CD4-positive, alpha-beta T cell treated with Interleukin-4 for 4 hours (primary cell): Measurements from ENCODE around the gene AP5B1.
"Not testable (repeated sequence)": the region's sequence is repeated elsewhere in the genome, so short reads cannot be mapped to it uniquely, and the experiment has no call there.

ENCODE experiments used
- DNase-seq: peaks from one replicate; pipeline ENCODE4 v3.0.0-alpha.2; 2020

AP5B1 gene

GRCh38 chr11:65762816-65763215 lies 18.0 kb downstream of the AP5B1 start:
- DNase-seq, result not testable (repeated sequence)

GRCh38 chr11:65762169-65762568 lies 18.6 kb downstream of the AP5B1 start:
- not testable (repeated sequence) for DNase-seq

- no peak for DNase-seq
These were observed 35.7 kb downstream of the AP5B1 start for GRCh38 chr11:65745049-65745448.

GRCh38 chr11:65744699-65745042 lies 36.1 kb downstream of the AP5B1 start:
- DNase-seq, result no peak

- no peak for DNase-seq
These were observed 36.6 kb downstream of the AP5B1 start for GRCh38 chr11:65744026-65744698.

GRCh38 chr11:65743681-65744025 lies 37.1 kb downstream of the AP5B1 start:
- no peak for DNase-seq

- DNase-seq, result no peak
These were observed 38.4 kb downstream of the AP5B1 start for GRCh38 chr11:65742353-65742752.

GRCh38 chr11:65741185-65741584 lies 39.6 kb downstream of the AP5B1 start:
- DNase-seq, result no peak

- DNase-seq, result no peak
These were observed 41.8 kb downstream of the AP5B1 start for GRCh38 chr11:65739022-65739421.

- DNase-seq, result no peak
These were observed 44.0 kb downstream of the AP5B1 start for GRCh38 chr11:65736810-65737209.

GRCh38 chr11:65735111-65735510 lies 45.7 kb downstream of the AP5B1 start:
- DNase-seq, result not testable (repeated sequence)

- no peak for DNase-seq
These were observed 50.3 kb downstream of the AP5B1 start for GRCh38 chr11:65730461-65730860.

GRCh38 chr11:65727865-65728264 lies 52.9 kb downstream of the AP5B1 start:
- DNase-seq, result no peak

- DNase-seq, result no peak
These were observed 54.1 kb downstream of the AP5B1 start for GRCh38 chr11:65726660-65727059.
